ENCODE results near the gene LRRC42. TPM values are rescaled to one million over a fixed set of nuclear protein-coding genes. Genes with fewer than 3 reads are reported as not detected.

Gene LRRC42
- 37.6 and 40.1 TPM in 2 replicates for total RNA-seq

GRCh38 chr1:53946252-53947171 is at the start of gene LRRC42:
TSS of gene LRRC42 (plus strand) at chr1:53946350. CDS start at chr1:53952000, 5,650 bp downstream.

GRCh38 chr1:53945433-53946251 is 508 bp upstream of the LRRC42 start, which contains the start of gene IFT25:
TSS of gene IFT25 (minus strand) at chr1:53945699. CDS start at chr1:53940082, 5,617 bp downstream.

Other genes starting within 250 kb of the LRRC42 start
- gene GLIS1, start 207.2 kb upstream of the LRRC42 start, total RNA-seq: 12.6 and 15.6 TPM in 2 replicates
- 6.7 and 6.8 TPM in 2 replicates for gene NDC1, start 108.1 kb upstream of the LRRC42 start, total RNA-seq
- gene YIPF1, start 56.6 kb upstream of the LRRC42 start, total RNA-seq: 18.8 and 22.4 TPM in 2 replicates
- not detected in 2 replicates for gene DIO1, start 52.2 kb upstream of the LRRC42 start, total RNA-seq
- 15.3 and 18.2 TPM in 2 replicates for gene IFT25, start 651 bp upstream of the LRRC42 start, total RNA-seq
- not detected in 2 replicates for gene LDLRAD1, start 71.8 kb downstream of the LRRC42 start, total RNA-seq
- gene TMEM59, start 106.9 kb downstream of the LRRC42 start, total RNA-seq: 266 and 339 TPM in 2 replicates
- gene TCEANC2, start 107.3 kb downstream of the LRRC42 start, total RNA-seq: 3.1 and 3.3 TPM in 2 replicates
- gene CDCP2, start 206.7 kb downstream of the LRRC42 start, total RNA-seq: not detected in 2 replicates

All from hair follicle dermal papilla cell (primary cell).